GM19468 (cell line): ENCODE results near the gene CSNK2B.

Experiments used
- ATAC-seq: cut with Tn5 transposase; IDR thresholded peaks from one replicate; pipeline ENCODE4 v1.9.1; 2021; ENCODE audit warnings: mild to moderate bottlenecking, moderate library complexity, moderate number of reproducible peaks; ENCODE audit not compliant: unreplicated experiment; ENCODE audit errors: extremely low read depth

Gene CSNK2B

GRCh38 chr6:31665501-31666336, at the start of gene CSNK2B:
Gene CSNK2B, plus strand, starts transcription at chr6:31666080. Its CDS starts 752 bp downstream, at chr6:31666832.
- ATAC-seq = peak; percentile 78

GRCh38 chr6:31617010-31617409, 48.9 kb upstream of the CSNK2B start:
- no peak for ATAC-seq

DNA sequence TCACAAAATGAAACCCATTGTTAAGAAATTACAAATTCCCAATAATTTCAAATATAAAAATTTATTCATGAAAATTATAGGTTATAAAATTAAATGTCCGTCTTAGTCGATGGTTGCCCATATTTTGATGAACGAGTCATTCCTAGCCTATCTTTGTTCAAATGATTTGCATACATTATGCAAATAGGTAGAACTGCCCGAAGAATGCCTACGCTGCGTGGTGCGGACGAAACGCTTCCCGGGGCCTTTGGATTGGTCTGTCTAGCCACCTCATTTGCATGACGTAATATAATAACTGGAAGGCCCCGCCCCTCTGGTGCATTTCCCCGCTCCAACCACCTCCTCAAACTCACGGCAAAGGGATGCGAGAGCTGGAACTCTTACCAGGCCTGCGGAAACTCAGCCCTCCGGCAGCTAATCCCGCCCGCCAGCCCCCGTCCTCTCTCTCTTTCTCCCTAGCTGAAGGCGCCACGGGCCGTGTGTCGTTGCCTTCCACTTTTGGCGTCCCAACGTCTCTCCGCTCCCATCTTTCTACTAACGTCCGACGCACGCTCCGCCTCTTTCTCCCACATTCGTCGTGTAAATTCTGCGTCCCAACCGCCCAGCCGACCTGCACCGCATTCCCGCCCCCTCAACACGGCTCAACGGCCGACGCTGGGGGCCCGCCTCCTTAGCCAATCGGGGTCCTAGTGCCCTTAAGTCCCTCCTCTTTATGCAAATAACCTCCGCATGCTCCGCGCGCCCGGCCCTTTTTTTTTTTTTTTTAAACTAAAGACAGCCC, 45.9 kb upstream of the CSNK2B start:
- ATAC-seq = peak; percentile 77

GRCh38 chr6:31620586-31621319, 45.1 kb upstream of the CSNK2B start, which contains the start of gene PRRC2A:
Gene PRRC2A, plus strand, starts transcription at chr6:31620715. Its CDS starts 2,075 bp downstream, at chr6:31622790.
- ATAC-seq = no peak

- ATAC-seq = no peak
Observed at GRCh38 chr6:31621320-31621939, 44.5 kb upstream of the CSNK2B start.

- ATAC-seq = no peak
Observed at GRCh38 chr6:31621991-31622390, 43.9 kb upstream of the CSNK2B start.

- no peak for ATAC-seq
Observed at GRCh38 chr6:31622684-31623091, 43.2 kb upstream of the CSNK2B start.

DNA sequence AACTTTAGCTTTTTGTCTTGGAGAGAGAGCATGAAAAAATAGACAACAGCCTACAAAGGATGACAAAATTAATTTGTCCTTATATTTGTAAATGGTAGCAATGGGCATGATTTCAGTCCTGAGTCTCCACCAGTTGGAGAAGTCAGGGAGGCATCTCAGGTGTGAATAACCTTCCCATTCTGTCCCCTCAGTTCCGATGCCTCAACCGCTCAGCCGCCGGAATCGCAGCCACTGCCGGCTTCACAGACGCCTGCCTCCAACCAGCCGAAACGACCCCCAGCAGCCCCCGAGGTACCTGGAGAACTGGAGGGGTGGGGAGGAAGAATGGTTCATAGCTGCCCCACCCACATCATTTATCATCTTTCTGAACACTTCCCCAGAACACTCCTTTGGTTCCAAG, 41.8 kb upstream of the CSNK2B start:
- ATAC-seq = no peak

DNA sequence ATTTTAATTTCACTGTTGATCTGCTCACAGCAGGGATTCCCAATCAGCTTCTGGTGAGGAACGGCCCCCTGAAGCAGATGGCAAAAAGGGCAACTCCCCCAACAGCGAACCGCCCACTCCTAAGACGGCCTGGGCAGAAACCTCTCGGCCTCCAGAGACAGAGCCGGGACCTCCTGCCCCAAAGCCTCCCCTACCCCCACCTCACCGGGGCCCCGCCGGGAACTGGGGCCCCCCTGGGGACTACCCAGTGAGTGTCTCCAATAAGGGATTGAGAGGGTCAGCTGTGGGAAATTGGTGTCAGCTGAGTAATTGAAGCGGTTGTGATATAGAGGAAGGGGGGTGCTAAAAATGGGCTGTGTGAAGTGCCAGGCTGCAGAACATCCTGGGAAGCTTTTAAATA, 38.9 kb upstream of the CSNK2B start:
- ATAC-seq = no peak

DNA sequence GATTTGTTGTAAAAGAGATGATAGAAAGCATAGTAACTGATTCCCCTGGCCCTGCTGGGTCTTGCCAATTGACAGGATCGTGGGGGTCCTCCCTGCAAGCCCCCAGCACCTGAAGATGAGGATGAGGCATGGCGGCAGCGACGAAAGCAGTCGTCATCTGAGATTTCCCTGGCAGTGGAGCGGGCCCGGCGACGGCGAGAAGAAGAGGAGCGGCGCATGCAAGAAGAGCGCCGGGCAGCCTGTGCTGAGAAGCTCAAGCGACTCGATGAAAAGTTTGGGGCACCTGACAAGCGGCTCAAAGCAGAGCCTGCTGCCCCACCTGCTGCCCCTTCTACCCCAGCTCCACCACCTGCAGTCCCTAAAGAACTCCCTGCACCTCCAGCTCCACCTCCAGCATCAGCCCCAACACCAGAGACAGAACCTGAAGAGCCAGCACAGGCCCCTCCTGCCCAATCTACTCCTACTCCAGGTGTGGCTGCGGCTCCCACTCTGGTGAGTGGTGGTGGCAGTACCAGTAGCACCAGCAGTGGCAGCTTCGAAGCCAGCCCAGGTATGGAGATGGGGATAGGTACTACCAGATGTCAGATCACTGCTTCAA, 38.1 kb upstream of the CSNK2B start:
- ATAC-seq = no peak

GRCh38 chr6:31629014-31629413, 36.9 kb upstream of the CSNK2B start:
- ATAC-seq = no peak

DNA sequence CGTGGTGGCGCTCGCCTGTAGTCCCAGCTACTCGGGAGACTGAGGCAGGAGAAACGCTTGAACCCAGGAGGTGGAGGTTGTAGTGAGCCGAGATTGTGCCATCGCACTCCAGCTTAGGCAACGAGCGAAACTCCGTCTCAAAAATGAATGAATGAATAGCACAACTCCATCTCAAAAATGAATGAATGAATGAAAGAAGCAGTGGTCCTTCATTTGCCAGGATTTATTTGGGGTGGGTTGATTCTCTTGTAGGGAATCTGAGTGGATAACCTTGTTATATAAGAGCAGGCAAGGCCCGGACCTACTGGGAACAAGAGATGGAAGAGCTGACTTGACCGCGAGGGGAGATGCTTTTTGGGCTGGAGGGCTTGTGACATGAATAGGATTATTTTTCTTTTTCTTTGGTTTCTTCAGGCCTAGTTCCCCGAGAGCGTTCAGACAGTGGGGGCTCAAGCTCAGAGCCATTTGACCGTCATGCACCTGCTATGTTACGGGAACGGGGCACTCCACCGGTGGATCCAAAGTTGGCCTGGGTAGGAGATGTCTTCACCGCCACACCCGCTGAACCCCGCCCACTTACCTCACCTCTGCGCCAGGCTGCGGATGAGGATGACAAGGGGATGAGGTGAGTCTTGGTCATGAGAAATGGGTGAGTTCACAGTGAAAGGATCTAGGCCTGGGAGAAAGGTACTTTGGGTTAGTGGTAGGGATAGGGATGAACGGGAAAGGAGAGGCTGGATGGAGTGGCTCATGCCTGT, 35.5 kb upstream of the CSNK2B start:
- no peak for ATAC-seq

DNA sequence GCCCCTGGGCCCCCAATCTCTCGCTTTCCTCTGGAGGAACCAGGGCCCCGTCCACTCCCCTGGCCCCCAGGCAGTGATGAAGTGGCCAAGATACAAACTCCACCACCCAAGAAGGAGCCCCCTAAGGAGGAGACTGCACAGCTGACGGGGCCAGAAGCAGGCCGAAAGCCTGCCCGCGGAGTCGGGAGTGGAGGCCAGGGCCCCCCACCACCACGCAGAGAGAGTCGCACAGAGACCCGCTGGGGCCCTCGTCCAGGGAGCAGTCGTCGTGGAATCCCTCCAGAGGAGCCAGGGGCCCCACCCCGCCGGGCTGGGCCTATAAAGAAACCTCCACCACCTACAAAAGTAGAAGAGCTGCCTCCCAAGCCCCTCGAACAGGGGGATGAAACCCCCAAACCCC, 34.7 kb upstream of the CSNK2B start:
- ATAC-seq = no peak

- no peak for ATAC-seq
Observed at GRCh38 chr6:31631681-31632278, 34.1 kb upstream of the CSNK2B start.

DNA sequence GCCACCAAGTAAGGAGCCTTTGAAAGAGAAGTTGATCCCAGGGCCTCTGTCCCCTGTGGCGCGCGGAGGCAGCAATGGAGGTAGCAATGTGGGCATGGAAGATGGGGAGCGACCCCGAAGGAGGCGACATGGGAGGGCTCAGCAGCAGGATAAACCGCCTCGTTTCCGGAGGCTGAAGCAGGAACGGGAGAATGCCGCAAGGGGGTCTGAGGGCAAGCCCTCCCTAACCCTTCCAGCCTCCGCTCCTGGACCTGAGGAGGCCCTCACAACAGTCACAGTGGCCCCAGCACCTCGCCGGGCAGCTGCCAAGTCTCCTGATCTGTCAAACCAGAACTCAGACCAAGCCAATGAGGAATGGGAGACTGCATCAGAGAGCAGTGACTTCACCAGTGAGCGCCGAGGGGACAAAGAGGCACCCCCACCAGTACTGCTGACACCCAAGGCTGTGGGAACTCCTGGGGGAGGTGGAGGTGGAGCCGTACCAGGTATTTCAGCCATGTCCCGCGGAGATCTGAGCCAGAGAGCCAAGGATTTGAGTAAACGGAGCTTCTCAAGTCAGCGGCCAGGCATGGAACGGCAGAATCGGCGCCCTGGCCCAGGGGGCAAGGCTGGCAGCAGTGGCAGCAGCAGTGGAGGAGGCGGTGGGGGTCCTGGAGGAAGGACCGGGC, 33.5 kb upstream of the CSNK2B start:
- no peak for ATAC-seq

DNA sequence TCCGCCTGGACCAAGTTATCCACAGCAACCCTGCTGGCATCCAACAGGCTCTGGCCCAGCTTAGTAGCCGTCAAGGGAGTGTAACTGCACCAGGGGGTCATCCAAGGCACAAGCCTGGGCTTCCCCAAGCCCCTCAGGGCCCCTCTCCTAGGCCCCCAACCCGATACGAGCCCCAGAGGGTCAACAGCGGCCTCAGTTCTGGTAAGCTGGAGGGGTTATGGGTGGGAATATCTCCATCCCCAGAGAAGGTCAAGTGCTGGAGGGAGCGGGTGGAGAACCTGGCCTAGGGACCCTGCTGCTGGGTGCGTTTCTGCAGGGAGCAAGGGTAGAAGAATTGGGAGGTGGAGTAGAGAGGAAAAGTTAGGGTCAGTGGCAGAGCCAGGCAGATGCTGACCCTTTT, 32.4 kb upstream of the CSNK2B start:
- no peak for ATAC-seq

DNA sequence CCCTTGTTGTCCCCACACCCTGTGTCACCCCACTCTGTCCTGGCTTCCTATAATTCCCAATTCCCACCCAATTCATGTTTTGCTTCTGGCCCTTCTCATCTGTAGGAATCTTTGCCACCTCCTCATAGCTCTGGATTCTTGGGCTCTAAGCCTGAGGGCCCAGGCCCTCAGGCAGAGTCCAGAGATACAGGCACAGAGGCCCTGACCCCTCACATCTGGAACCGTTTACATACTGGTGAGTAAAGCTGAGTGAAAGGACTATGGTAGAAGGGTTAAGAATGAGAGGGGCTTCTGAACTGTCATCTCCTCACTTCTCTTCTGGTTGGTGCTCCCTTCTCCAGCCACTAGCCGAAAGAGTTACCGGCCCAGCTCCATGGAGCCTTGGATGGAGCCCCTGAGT, 31.7 kb upstream of the CSNK2B start:
- ATAC-seq = no peak

- ATAC-seq = no peak
Observed at GRCh38 chr6:31634969-31635575, 30.8 kb upstream of the CSNK2B start.
